Hepatocyte (in vitro differentiated cells): ENCODE results near the gene SLC20A1.
"Not testable (repeated sequence)": the region's sequence is repeated elsewhere in the genome, so short reads cannot be mapped to it uniquely, and the experiment has no call there.

ENCODE experiments used
- CTCF ChIP-seq: fragments of 200-600 bp; sonication (generic); IDR thresholded peaks from 2 replicates; pipeline ENCODE4 v1.5.1; 2016; ENCODE audit warnings: antibody characterized with exemption, mild to moderate bottlenecking; ENCODE audit not compliant: poor library complexity
- EZH2phosphoT487 ChIP-seq: fragments of 200-600 bp; sonication (generic); IDR thresholded peaks from one replicate; pipeline ENCODE4 v1.6.1; 2018; ENCODE audit warnings: antibody characterized with exemption, mild to moderate bottlenecking, low read depth, moderate library complexity; ENCODE audit not compliant: unreplicated experiment, severe bottlenecking

GRCh38 chr2:112612283-112612682 lies 33.5 kb upstream of the SLC20A1 start:
- TF ChIP-seq CTCF, EZH2phosphoT487: not testable (repeated sequence)
